HepG2 (cell line): ENCODE results near the gene PRKCE. TPM values are rescaled to one million over a fixed set of nuclear protein-coding genes. Genes with fewer than 3 reads are reported as not detected.

Experiments used
- ATAC-seq: fragments of 200-7000 bp; cut with Tn5 transposase; 3 replicates; pipeline ENCODE4 v1.9.1; 2020; ENCODE audit warnings: mild to moderate bottlenecking, moderate library complexity
- BruUV-seq: library from RNA; stranded (reverse); fragments of 400-500 nt; replicated peaks from 2 replicates; lab custom pipeline; 2021; lab: Mats Ljungman, UMichigan
- CTCF ChIA-PET: fragments of 300-600 bp; formaldehyde crosslinking; extraction: SDS; loops from one replicate; lab custom pipeline; 2021; ENCODE audit warnings: low total read pairs, inconsistent platforms, low intra/inter-chr PET ratio; lab: Yijun Ruan, JAX
- POLR2A ChIA-PET: fragments of 350-600 bp; sonication (Branson Sonifier 250); formaldehyde crosslinking; loops from one replicate; lab custom pipeline; 2020; ENCODE audit warnings: antibody characterized with exemption, inconsistent platforms; lab: Yijun Ruan, JAX
- DNase-seq: peaks from one replicate; pipeline ENCODE4 v3.0.0-alpha.2; 2015; ENCODE audit warnings: low spot score
- FAIRE-seq: peaks from 3 replicates; lab custom pipeline; 2011; peaks lifted over from hg19 to GRCh38; lab: Jason Lieb, UNC
- H2AFZ ChIP-seq: one replicate; pipeline ENCODE4 v1.6.1; 2011; ENCODE audit warnings: low read length, inconsistent platforms
- H3K27ac ChIP-seq: fragments of 300-600 bp; 3 replicates; pipeline ENCODE4 v1.8.0; 2011; ENCODE audit warnings: mixed run types, mild to moderate bottlenecking, mixed read lengths, low read length, inconsistent platforms; ENCODE audit not compliant: insufficient read depth; ENCODE audit errors: extremely low read length
- H3K27me3 ChIP-seq, 2 experiments: fragments of 200-600 bp in 1 of 2; 2 replicates in 1 of 2; 3 replicates in 1 of 2; pipeline versions ENCODE4 v1.6.0 to v1.8.0; 2011; ENCODE audit warnings: low read length in 2 of 2, mild to moderate bottlenecking in 2 of 2, moderate library complexity in 2 of 2, inconsistent platforms in 1 of 2; ENCODE audit not compliant: insufficient read depth in 2 of 2, control insufficient read depth in 1 of 2
- H3K36me3 ChIP-seq, 2 experiments: fragments of 200-600 bp in 1 of 2; replicated peaks in 1 of 2; 2 replicates in 1 of 2; 3 replicates in 1 of 2; pipeline versions ENCODE4 v1.5.1 to v1.8.0; 2011; ENCODE audit warnings: low read length in 2 of 2, inconsistent platforms in 1 of 2; ENCODE audit not compliant: insufficient read depth in 2 of 2, control insufficient read depth in 1 of 2
- H3K4me1 ChIP-seq: 2 replicates; pipeline ENCODE4 v1.5.1; 2012; ENCODE audit warnings: low read length, inconsistent platforms; ENCODE audit not compliant: insufficient read depth
- H3K4me2 ChIP-seq: 2 replicates; pipeline ENCODE4 v1.6.0; 2011; ENCODE audit warnings: low read depth, low read length, inconsistent platforms
- H3K4me3 ChIP-seq, 3 experiments: fragments of 200-600 bp in 1 of 3; sonication (generic), shearing (Covaris generic) in 1 of 3; replicated peaks in 1 of 3; 2 replicates each; pipeline ENCODE4 v1.5.1; 2011 to 2016; ENCODE audit warnings: low read length in 3 of 3, inconsistent platforms in 2 of 3, low read depth in 2 of 3, mild to moderate bottlenecking in 2 of 3, control low read depth in 1 of 3, mixed read lengths in 1 of 3; ENCODE audit not compliant: insufficient read depth in 1 of 3
- H3K79me2 ChIP-seq: one replicate; pipeline ENCODE4 v1.6.1; 2011; ENCODE audit warnings: low read length, inconsistent platforms; ENCODE audit not compliant: insufficient read depth
- H3K9ac ChIP-seq: 2 replicates; pipeline ENCODE4 v1.6.0; 2011; ENCODE audit warnings: mild to moderate bottlenecking, low read depth, low read length, inconsistent platforms; ENCODE audit not compliant: insufficient read depth
- H3K9me3 ChIP-seq: 2 replicates; pipeline ENCODE4 v1.5.1; 2012; ENCODE audit warnings: mild to moderate bottlenecking, low read length
- H4K20me1 ChIP-seq: 2 replicates; pipeline ENCODE4 v1.6.0; 2011; ENCODE audit warnings: inconsistent platforms, mild to moderate bottlenecking, low read length, moderate library complexity; ENCODE audit not compliant: insufficient read depth
- MED8 ChIP-seq: sonication (generic); formaldehyde crosslinking; IDR thresholded peaks from 2 replicates; pipeline ENCODE4 v1.8.1; 2023; ENCODE audit warnings: mild to moderate bottlenecking, missing genetic modification reagents; ENCODE audit not compliant: insufficient replicate concordance
- ZBTB1 ChIP-seq: sonication (generic); formaldehyde crosslinking; IDR thresholded peaks from 2 replicates; pipeline ENCODE4 v1.4.0; 2020; ENCODE audit warnings: missing genetic modification reagents, borderline replicate concordance
- ZNF510 ChIP-seq: sonication (generic); formaldehyde crosslinking; IDR thresholded peaks from 2 replicates; pipeline ENCODE4 v1.4.0; 2020; ENCODE audit warnings: low read depth, mild to moderate bottlenecking, missing genetic modification reagents
- WGBS: methylation state at CpG from one replicate; pipeline ENCODE4 v1.1.6; 2017; ENCODE audit warnings: low lambda C conversion rate; 5-methylcytosine and 5-hydroxymethylcytosine counted together
- in situ Hi-C: cut with HindIII; loops from 2 replicates; pipeline ENCODE4 v1.10.0; 2017; ENCODE audit warnings: low pct_unique_long_range_greater_than_20kb; ENCODE audit not compliant: extremely low pct_ligation_motif_present
- intact Hi-C: fragments of 100-400 bp; cut with micrococcal nuclease; formaldehyde crosslinking; loops from one replicate; pipeline ENCODE4 v1.10.0; 2022; ENCODE audit not compliant: unreplicated experiment
- polyA plus RNA-seq, 8 experiments: library from polyadenylated mRNA; depleted of rRNA in 3 of 8; stranded (reverse) in 7 of 8; unstranded in 1 of 8; fragments of >200 nt; fragmentation: Illumina TruSeq in 4 of 8; extraction: Trizol in 4 of 8; gene quantifications; 2 replicates each; pipeline versions ENCODE4 v1.2.1 to v1.2.3, GENCODE V29; 2011 to 2016; ENCODE audit warnings: low read depth in 4 of 8, missing spikeins in 1 of 8, mixed read lengths in 1 of 8; ENCODE audit not compliant: insufficient read depth in 1 of 8
- total RNA-seq, 5 experiments: library from RNA; depleted of rRNA; stranded (reverse); fragments of >200 nt; fragmentation: Illumina TruSeq; extraction: Trizol; gene quantifications; 2 replicates each; pipeline ENCODE4 v1.2.3, GENCODE V29; 2016; ENCODE audit warnings: low read depth in 1 of 5
- TF ChIP-seq, protein P1 (sequence below): sonication (generic); formaldehyde crosslinking; IDR thresholded peaks from 2 replicates; pipeline ENCODE4 v1.8.1; 2023; ENCODE audit warnings: mild to moderate bottlenecking, missing genetic modification reagents
- TF ChIP-seq, protein P2 (sequence below): sonication (generic); formaldehyde crosslinking; IDR thresholded peaks from 2 replicates; pipeline ENCODE4 v1.4.0; 2020; ENCODE audit warnings: missing genetic modification reagents

Gene PRKCE
- total and polyA plus RNA-seq, 2 of the 13 experiments (the other 11 are each of a cell fraction or from before 2014, with no cell fraction given), result 1.0 to 3.9 TPM

DNA sequence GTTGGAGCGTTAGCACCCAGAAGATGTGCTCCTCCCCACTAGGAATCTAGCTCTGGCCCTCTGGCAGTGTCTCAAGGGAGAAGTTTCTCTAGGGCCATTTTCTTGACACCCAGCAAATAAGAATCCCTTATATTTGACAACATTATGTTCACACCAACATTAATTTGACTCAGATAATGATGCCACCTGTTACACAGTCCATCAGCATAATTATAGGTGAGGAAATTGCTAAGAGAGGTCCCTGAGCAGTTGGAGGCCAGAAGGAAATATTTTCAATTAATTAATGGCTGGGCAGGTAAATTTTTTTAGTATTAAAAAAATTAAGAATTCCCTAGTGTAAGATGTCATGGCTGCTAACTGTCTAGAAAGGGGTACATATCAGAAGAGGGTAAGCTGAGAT is 36.5 kb downstream of the PRKCE start:
- no TSS peak for BruUV-seq
- FAIRE-seq, result no peak
- Histone ChIP-seq H2AFZ (no peak overlapping the region), H3K9me3 (no peaks in the 10 kb centered on the region), H3K9ac (no peak overlapping the region), H3K27me3 (no peaks in the 10 kb centered on the region; a peak in 1 of 5 replicates), H3K4me1 (no peaks in the 10 kb centered on the region), H3K27ac (no peak overlapping the region), H3K36me3 (no peaks in the 10 kb centered on the region), H3K4me2 (no peak overlapping the region), H4K20me1 (no peaks in the 10 kb centered on the region), H3K4me3 (no peak overlapping the region), H3K79me2 (no peaks in the 10 kb centered on the region)
- POLR2A ChIA-PET, result no interaction called here
- TF ChIP-seq ZNF510 (CRISPR knock-in tag) (no peak), MED8 (CRISPR knock-in tag) (no peak), ZBTB1 (CRISPR knock-in tag) (no peak)
- TF ChIP-seq, protein P1, sequence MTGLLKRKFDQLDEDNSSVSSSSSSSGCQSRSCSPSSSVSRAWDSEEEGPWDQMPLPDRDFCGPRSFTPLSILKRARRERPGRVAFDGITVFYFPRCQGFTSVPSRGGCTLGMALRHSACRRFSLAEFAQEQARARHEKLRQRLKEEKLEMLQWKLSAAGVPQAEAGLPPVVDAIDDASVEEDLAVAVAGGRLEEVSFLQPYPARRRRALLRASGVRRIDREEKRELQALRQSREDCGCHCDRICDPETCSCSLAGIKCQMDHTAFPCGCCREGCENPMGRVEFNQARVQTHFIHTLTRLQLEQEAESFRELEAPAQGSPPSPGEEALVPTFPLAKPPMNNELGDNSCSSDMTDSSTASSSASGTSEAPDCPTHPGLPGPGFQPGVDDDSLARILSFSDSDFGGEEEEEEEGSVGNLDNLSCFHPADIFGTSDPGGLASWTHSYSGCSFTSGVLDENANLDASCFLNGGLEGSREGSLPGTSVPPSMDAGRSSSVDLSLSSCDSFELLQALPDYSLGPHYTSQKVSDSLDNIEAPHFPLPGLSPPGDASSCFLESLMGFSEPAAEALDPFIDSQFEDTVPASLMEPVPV, result no peak
- TF ChIP-seq, protein P2, sequence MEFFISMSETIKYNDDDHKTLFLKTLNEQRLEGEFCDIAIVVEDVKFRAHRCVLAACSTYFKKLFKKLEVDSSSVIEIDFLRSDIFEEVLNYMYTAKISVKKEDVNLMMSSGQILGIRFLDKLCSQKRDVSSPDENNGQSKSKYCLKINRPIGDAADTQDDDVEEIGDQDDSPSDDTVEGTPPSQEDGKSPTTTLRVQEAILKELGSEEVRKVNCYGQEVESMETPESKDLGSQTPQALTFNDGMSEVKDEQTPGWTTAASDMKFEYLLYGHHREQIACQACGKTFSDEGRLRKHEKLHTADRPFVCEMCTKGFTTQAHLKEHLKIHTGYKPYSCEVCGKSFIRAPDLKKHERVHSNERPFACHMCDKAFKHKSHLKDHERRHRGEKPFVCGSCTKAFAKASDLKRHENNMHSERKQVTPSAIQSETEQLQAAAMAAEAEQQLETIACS, result no peak
- DNase-seq, result no peak
- in situ Hi-C loops (no loop called here), intact Hi-C loops (no loop called here)
- 75% methylated on average over 1 of the region's 1 CpG for WGBS
- ATAC-seq, result no peak
- CTCF ChIA-PET, result no interaction called here
